Neural cell (in vitro differentiated cells): ENCODE data around the gene CRIM1. TPM values are rescaled to one million over a fixed set of nuclear protein-coding genes. Genes with fewer than 3 reads are reported as not detected.

Experiments
- H2AFZ ChIP-seq: fragments of 200-600, 300-800 bp; sonication (generic), shearing (Covaris generic); 2 replicates; pipeline ENCODE4 v1.6.0; 2014; ENCODE audit warnings: low read depth, mild to moderate bottlenecking, antibody characterized with exemption, low read length, moderate library complexity
- H3F3A ChIP-seq: fragments of 200-600 bp; shearing (Covaris generic); 2 replicates; pipeline ENCODE4 v1.6.1; 2016; ENCODE audit warnings: mild to moderate bottlenecking, moderate library complexity, mixed read lengths, antibody characterized with exemption, low read length; ENCODE audit not compliant: insufficient read depth, poor library complexity, severe bottlenecking
- H3K27ac ChIP-seq: fragments of 200-600, 300-800 bp; sonication (generic), shearing (Covaris generic); 2 replicates; pipeline ENCODE4 v1.5.1; 2014; ENCODE audit warnings: mild to moderate bottlenecking, low read length, moderate library complexity
- H3K27me3 ChIP-seq: fragments of 300-800, 200-600 bp; sonication (generic), shearing (Covaris generic); 2 replicates; pipeline ENCODE4 v1.6.0; 2014; ENCODE audit warnings: mild to moderate bottlenecking, low read depth, low read length, moderate library complexity; ENCODE audit not compliant: insufficient read depth
- H3K36me3 ChIP-seq: fragments of 300-800, 200-600 bp; sonication (generic), shearing (Covaris generic); 2 replicates; pipeline ENCODE4 v1.5.1; 2014; ENCODE audit warnings: mild to moderate bottlenecking, antibody characterized with exemption, low read length, moderate library complexity; ENCODE audit not compliant: insufficient read depth
- H3K4me2 ChIP-seq: fragments of 300-800, 200-600 bp; sonication (generic), shearing (Covaris generic); 2 replicates; pipeline ENCODE4 v1.6.0; 2014; ENCODE audit warnings: mild to moderate bottlenecking, low read length
- H3K4me3 ChIP-seq: fragments of 300-800, 200-600 bp; sonication (generic), shearing (Covaris generic); 2 replicates; pipeline ENCODE4 v1.5.1; 2014; ENCODE audit warnings: mild to moderate bottlenecking, low read length, moderate library complexity
- H3K79me2 ChIP-seq: fragments of 200-600 bp; shearing (Covaris generic); replicated peaks from 2 replicates; pipeline ENCODE4 v1.6.0; 2014; ENCODE audit warnings: mild to moderate bottlenecking, low read length, moderate library complexity; ENCODE audit not compliant: insufficient read depth
- H3K9ac ChIP-seq: fragments of 300-800, 200-600 bp; sonication (generic), shearing (Covaris generic); 2 replicates; pipeline ENCODE4 v1.6.1; 2016; ENCODE audit warnings: mild to moderate bottlenecking, low read length, mixed read lengths
- H3K9me2 ChIP-seq: fragments of 200-600 bp; shearing (Covaris generic); 2 replicates; pipeline ENCODE4 v1.6.1; 2016; ENCODE audit warnings: mild to moderate bottlenecking, low read length, mixed read lengths; ENCODE audit not compliant: insufficient read depth
- H3K9me3 ChIP-seq: fragments of 200-600, 300-800 bp; sonication (generic), shearing (Covaris generic); 2 replicates; pipeline ENCODE4 v1.6.1; 2016; ENCODE audit warnings: mild to moderate bottlenecking, mixed run types, low read length, moderate library complexity, mixed read lengths
- H4K20me1 ChIP-seq: fragments of 200-600 bp; shearing (Covaris generic); 2 replicates; pipeline ENCODE4 v1.6.1; 2016; ENCODE audit warnings: mild to moderate bottlenecking, mixed run types; ENCODE audit not compliant: insufficient read depth
- EP300 ChIP-seq: fragments of 450-650 bp; conservative IDR thresholded peaks from 2 replicates; pipeline ENCODE4 v1.6.1; 2014; ENCODE audit warnings: antibody characterized with exemption, mild to moderate bottlenecking, moderate library complexity; ENCODE audit not compliant: poor library complexity, severe bottlenecking
- EZH2 ChIP-seq: fragments of 200-600, 300-800 bp; shearing (Covaris generic), sonication (generic); IDR thresholded peaks from 2 replicates; pipeline ENCODE4 v1.6.1; 2014; ENCODE audit warnings: antibody characterized with exemption, low read length, borderline replicate concordance, mild to moderate bottlenecking; ENCODE audit not compliant: insufficient read depth, poor library complexity, severe bottlenecking
- MXI1 ChIP-seq: fragments of 450-650 bp; conservative IDR thresholded peaks from 2 replicates; pipeline ENCODE4 v1.6.1; 2014; ENCODE audit warnings: antibody characterized with exemption, mild to moderate bottlenecking; ENCODE audit not compliant: poor library complexity, severe bottlenecking
- POLR2AphosphoS5 ChIP-seq: IDR thresholded peaks from 2 replicates; pipeline ENCODE4 v1.6.1; 2012
- RAD21 ChIP-seq: fragments of 450-650 bp; conservative IDR thresholded peaks from 2 replicates; pipeline ENCODE4 v1.6.1; 2014; ENCODE audit warnings: antibody characterized with exemption, mild to moderate bottlenecking, moderate library complexity
- REST ChIP-seq: IDR thresholded peaks from 2 replicates; pipeline ENCODE4 v1.6.1; 2012; ENCODE audit warnings: borderline replicate concordance
- SMC3 ChIP-seq: fragments of 450-650 bp; conservative IDR thresholded peaks from 2 replicates; pipeline ENCODE4 v1.6.1; 2014; ENCODE audit warnings: antibody characterized with exemption, mild to moderate bottlenecking, moderate library complexity; ENCODE audit not compliant: poor library complexity
- TAF1 ChIP-seq: IDR thresholded peaks from 2 replicates; pipeline ENCODE4 v1.6.1; 2012; ENCODE audit warnings: low read depth
- polyA plus RNA-seq: library from polyadenylated mRNA; depleted of rRNA; stranded (reverse); fragments of >200 nt; gene quantifications from 2 replicates; pipeline ENCODE4 v1.2.3, GENCODE V29; 2014
- TF ChIP-seq, protein P1 (sequence below): fragments of 450-650 bp; IDR thresholded peaks from 2 replicates; pipeline ENCODE4 v1.5.1; 2014; ENCODE audit warnings: antibody characterized with exemption, mild to moderate bottlenecking, moderate library complexity; ENCODE audit not compliant: poor library complexity, severe bottlenecking

CRIM1 gene
- polyA plus RNA-seq, 1 donor from 2014 or later, result 6.7 TPM

DNA sequence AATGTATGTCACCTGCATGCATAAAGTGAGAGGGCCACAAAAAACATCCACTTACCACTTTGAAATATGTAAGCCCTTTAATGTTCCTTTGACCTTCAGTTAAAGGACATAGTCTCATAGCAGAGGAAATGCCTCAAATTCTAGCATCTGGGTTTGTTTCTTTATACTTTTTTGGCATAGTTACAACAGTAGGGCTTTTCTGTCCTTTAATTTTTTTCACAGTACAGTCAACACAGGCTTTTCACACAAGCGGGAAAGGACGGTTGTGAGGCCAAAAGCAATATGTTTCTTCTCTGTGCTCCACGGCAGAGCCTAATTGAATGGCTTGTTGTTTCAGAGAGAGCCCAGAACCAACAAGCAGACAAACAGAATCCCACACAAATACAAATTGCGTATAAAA is 57.6 kb downstream of the CRIM1 start:
- Histone ChIP-seq H3K4me3 (no peak overlapping the region), H3K27ac (no peak overlapping the region)

DNA sequence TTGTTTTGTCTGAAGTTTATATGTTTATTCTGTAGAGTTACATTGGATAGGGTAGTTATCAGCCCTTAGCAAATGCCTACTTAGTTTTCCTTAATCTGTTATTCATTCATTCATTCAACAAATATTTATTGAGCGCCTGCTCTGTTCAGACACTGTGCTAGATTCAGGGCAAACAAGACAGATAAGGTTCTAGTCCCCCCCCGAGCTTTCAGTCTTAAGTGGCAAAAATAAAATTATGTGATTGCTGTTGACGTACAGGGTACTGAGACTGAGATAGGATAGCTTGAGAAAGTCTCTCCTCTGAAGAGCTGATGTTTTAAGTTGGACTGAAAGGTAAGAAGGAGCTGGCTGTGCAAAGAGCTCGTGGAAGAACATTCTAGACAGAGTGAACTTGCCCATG is 58.7 kb downstream of the CRIM1 start:
- Histone ChIP-seq H4K20me1 (no peaks in the 10 kb centered on the region), H3K79me2 (no peaks in the 10 kb centered on the region), H3K27ac (no peak overlapping the region), H3K9me3 (no peaks in the 10 kb centered on the region), H3K9ac (no peak overlapping the region), H3K4me3 (no peak overlapping the region), H3K36me3 (no peaks in the 10 kb centered on the region), H3K27me3 (no peaks in the 10 kb centered on the region), H3K4me2 (no peak overlapping the region), H3F3A (no peaks in the 10 kb centered on the region), H2AFZ (no peak overlapping the region), H3K9me2 (no peaks in the 10 kb centered on the region)
- no peak for TF ChIP-seq REST
- TF ChIP-seq, protein P1, sequence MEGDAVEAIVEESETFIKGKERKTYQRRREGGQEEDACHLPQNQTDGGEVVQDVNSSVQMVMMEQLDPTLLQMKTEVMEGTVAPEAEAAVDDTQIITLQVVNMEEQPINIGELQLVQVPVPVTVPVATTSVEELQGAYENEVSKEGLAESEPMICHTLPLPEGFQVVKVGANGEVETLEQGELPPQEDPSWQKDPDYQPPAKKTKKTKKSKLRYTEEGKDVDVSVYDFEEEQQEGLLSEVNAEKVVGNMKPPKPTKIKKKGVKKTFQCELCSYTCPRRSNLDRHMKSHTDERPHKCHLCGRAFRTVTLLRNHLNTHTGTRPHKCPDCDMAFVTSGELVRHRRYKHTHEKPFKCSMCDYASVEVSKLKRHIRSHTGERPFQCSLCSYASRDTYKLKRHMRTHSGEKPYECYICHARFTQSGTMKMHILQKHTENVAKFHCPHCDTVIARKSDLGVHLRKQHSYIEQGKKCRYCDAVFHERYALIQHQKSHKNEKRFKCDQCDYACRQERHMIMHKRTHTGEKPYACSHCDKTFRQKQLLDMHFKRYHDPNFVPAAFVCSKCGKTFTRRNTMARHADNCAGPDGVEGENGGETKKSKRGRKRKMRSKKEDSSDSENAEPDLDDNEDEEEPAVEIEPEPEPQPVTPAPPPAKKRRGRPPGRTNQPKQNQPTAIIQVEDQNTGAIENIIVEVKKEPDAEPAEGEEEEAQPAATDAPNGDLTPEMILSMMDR, result no peak
- no peak for TF ChIP-seq MXI1
- no peak for TF ChIP-seq SMC3
- TF ChIP-seq POLR2AphosphoS5, result no peak
- no peak for TF ChIP-seq RAD21
- no peak for TF ChIP-seq EP300
- no peak for TF ChIP-seq EZH2

More for the DNA sequence above, 57.6 kb downstream of the CRIM1 start:
- H3K36me3 ChIP-seq, result no peaks in the 10 kb centered on the region
- no peaks in the 10 kb centered on the region for H3F3A ChIP-seq
- H3K4me2 ChIP-seq, result no peak overlapping the region
- no peak overlapping the region for H2AFZ ChIP-seq
- no peak overlapping the region for H3K9ac ChIP-seq
- no peak for TF ChIP-seq MXI1
- TF ChIP-seq RAD21, result no peak
- TF ChIP-seq EZH2, result no peak
- TF ChIP-seq REST, result no peak
- no peak for TF ChIP-seq TAF1
- TF ChIP-seq, protein P1, result no peak
- TF ChIP-seq EP300, result no peak
- no peak for TF ChIP-seq POLR2AphosphoS5
- no peak for TF ChIP-seq SMC3
- H3K9me3 ChIP-seq, result no peaks in the 10 kb centered on the region
- no peaks in the 10 kb centered on the region for H4K20me1 ChIP-seq
- H3K79me2 ChIP-seq, result no peaks in the 10 kb centered on the region
- H3K27me3 ChIP-seq, result no peaks in the 10 kb centered on the region
- no peaks in the 10 kb centered on the region for H3K9me2 ChIP-seq
